K562 (cell line): ENCODE measurements around the gene LRRC8E. TPM values are rescaled to one million over a fixed set of nuclear protein-coding genes. Genes with fewer than 3 reads are reported as not detected.

Source experiments
- ARID1B ChIP-seq: fragments of 450-650 bp; IDR thresholded peaks from 2 replicates; pipeline ENCODE4 v1.6.1; 2016; ENCODE audit warnings: antibody characterized with exemption, mild to moderate bottlenecking, inconsistent platforms
- CUX1 ChIP-seq: fragments of 200-800 bp; sonication (Bioruptor generic); IDR thresholded peaks from 2 replicates; pipeline ENCODE4 v1.6.1; 2016; ENCODE audit warnings: missing genetic modification characterization, missing compliant biosample characterization
- FOXA3 ChIP-seq, 2 experiments: fragments of 450-650 bp in 1 of 2; sonication (generic) in 1 of 2; formaldehyde crosslinking; IDR thresholded peaks in 1 of 2; conservative IDR thresholded peaks in 1 of 2; 2 replicates each; pipeline versions ENCODE4 v1.4.0 to v1.8.0; 2020 to 2022; ENCODE audit warnings: mild to moderate bottlenecking in 2 of 2, missing genetic modification reagents in 1 of 2
- HINFP ChIP-seq: fragments of 450-650 bp; conservative IDR thresholded peaks from 2 replicates; pipeline ENCODE4 v1.6.1; 2016; ENCODE audit warnings: missing genetic modification characterization, low read depth, mild to moderate bottlenecking, control low read depth, missing compliant biosample characterization
- IRF2 ChIP-seq: sonication (generic); formaldehyde crosslinking; IDR thresholded peaks from 2 replicates; pipeline ENCODE4 v1.8.1; 2022; ENCODE audit warnings: mild to moderate bottlenecking, missing genetic modification reagents
- KHSRP ChIP-seq: fragments of 450-650 bp; IDR thresholded peaks from 2 replicates; pipeline ENCODE4 v1.6.1; 2017
- KLF13 ChIP-seq: fragments of 450-650 bp; IDR thresholded peaks from 2 replicates; pipeline ENCODE4 v1.6.1; 2016; ENCODE audit warnings: missing genetic modification characterization, low read depth, mild to moderate bottlenecking, missing compliant biosample characterization, moderate library complexity, borderline replicate concordance
- MNT ChIP-seq, 2 experiments: fragments of 450-650 bp; conservative IDR thresholded peaks; 2 replicates each; pipeline ENCODE4 v1.6.1; 2017; ENCODE audit warnings: mild to moderate bottlenecking in 2 of 2, moderate library complexity in 2 of 2
- RAD51 ChIP-seq: fragments of 450-650 bp; IDR thresholded peaks from 2 replicates; pipeline ENCODE4 v1.7.1; 2016; ENCODE audit warnings: low read depth, mild to moderate bottlenecking, borderline replicate concordance
- TFE3 ChIP-seq: fragments of 450-650 bp; formaldehyde crosslinking; IDR thresholded peaks from 2 replicates; pipeline ENCODE4 v1.4.0; 2020; ENCODE audit warnings: mild to moderate bottlenecking, mixed read lengths
- TSC22D4 ChIP-seq: fragments of 450-650 bp; IDR thresholded peaks from 2 replicates; pipeline ENCODE4 v1.6.1; 2016; ENCODE audit warnings: missing genetic modification characterization, missing biosample characterization, control low read depth
- ZNF232 ChIP-seq: sonication (generic); formaldehyde crosslinking; IDR thresholded peaks from 2 replicates; pipeline ENCODE4 v1.8.0; 2022; ENCODE audit warnings: mild to moderate bottlenecking, missing genetic modification reagents
- ZNF639 ChIP-seq, 2 experiments: fragments of 200-800 bp in 1 of 2; sonication (Bioruptor generic) in 1 of 2; sonication (generic) in 1 of 2; formaldehyde crosslinking in 1 of 2; IDR thresholded peaks in 1 of 2; conservative IDR thresholded peaks in 1 of 2; 2 replicates each; pipeline versions ENCODE4 v1.5.0 to v1.6.1; 2016 to 2020; ENCODE audit warnings: missing compliant biosample characterization in 1 of 2, missing genetic modification characterization in 1 of 2, missing genetic modification reagents in 1 of 2
- polyA plus RNA-seq, 8 experiments: library from polyadenylated mRNA; depleted of rRNA in 4 of 8; stranded (reverse) in 5 of 8; unstranded in 3 of 8; fragments of >200 nt; fragmentation: Nextera tagmentation in 2 of 8; fragmentation: Illumina TruSeq in 1 of 8; extraction: Ambion mirVana in 2 of 8; extraction: Trizol in 1 of 8; gene quantifications; 2 replicates each; pipeline versions ENCODE4 v1.2.1 to v1.2.3, GENCODE V29; 2011 to 2014; ENCODE audit warnings: inconsistent platforms in 1 of 8, missing spikeins in 1 of 8
- total RNA-seq, 7 experiments: library from RNA; depleted of rRNA in 6 of 7; stranded (reverse); fragments of >200 nt in 6 of 7; fragmentation: Illumina TruSeq in 2 of 7; extraction: Trizol in 2 of 7; gene quantifications; 2 replicates each; pipeline versions ENCODE4 v1.2.1 to v1.2.3, GENCODE V29; 2011 to 2021; ENCODE audit warnings: low replicate concordance in 1 of 7

Gene LRRC8E
- total and polyA plus RNA-seq, 9 of the 15 experiments (the other 6 are each of a cell fraction or from before 2014, with no cell fraction given) = 0.08 to 5.7 (median 3.5) TPM; not detected in 1

GRCh38 chr19:7871437-7872305, 16.6 kb upstream of the LRRC8E start (continued):
- no peak for TF ChIP-seq ZNF232 (CRISPR knock-in tag)
- no peak for TF ChIP-seq IRF2 (CRISPR knock-in tag)
- peak; percentile 52 to 61 for TF ChIP-seq MNT (conservative IDR thresholded peaks at IDR 0.05)
- TF ChIP-seq KHSRP = no peak
- TF ChIP-seq TSC22D4 = no peak
- no peak for TF ChIP-seq RAD51
- TF ChIP-seq TFE3 (CRISPR knock-in tag) = no peak
- 0 out of 2 replicates have a peak, but pooled peaks have one; percentile 22 for TF ChIP-seq KLF13
- TF ChIP-seq ARID1B = peak; percentile 43; the same call in 1 of the 2 replicates
- 0 out of 4 replicates have a peak, but pooled peaks of 1 of the 2 experiments have one; percentile 53 for TF ChIP-seq FOXA3 (CRISPR knock-in tag; conservative IDR thresholded peaks at IDR 0.05 in 1 of 2, IDR thresholded peaks at IDR 0.05 in 1 of 2)
- TF ChIP-seq CUX1 = no peak
- no peak for TF ChIP-seq ZNF639 (CRISPR knock-in tag; conservative IDR thresholded peaks at IDR 0.05 in 1 of 2, IDR thresholded peaks at IDR 0.05 in 1 of 2)
- TF ChIP-seq HINFP = no peak
